ENCODE measurements around the gene MZB1. TPM values are rescaled to one million over a fixed set of nuclear protein-coding genes. Genes with fewer than 3 reads are reported as not detected.

Gene MZB1
- total and polyA plus RNA-seq, 4 donors: 1.8 to 23.7 (median 1.8) TPM

GRCh38 chr5:139341187-139341688, 48.5 kb downstream of the MZB1 start:
- peak overlapping the region; percentile 57 to 98 (median 64) for H3K4me3 ChIP-seq (ENCODE audit: low read depth in 1 of 3, low read length in 3 of 3)
- no peaks in the 10 kb centered on the region for H3K36me3 ChIP-seq (ENCODE audit: control insufficient read depth in 4 of 4, insufficient read depth in 3 of 4, low read depth in 1 of 4, low read length in 3 of 4)
- H3K9me3 ChIP-seq (ENCODE audit: control insufficient read depth in 4 of 4, low read length in 3 of 4): no peaks in the 10 kb centered on the region
- peak overlapping the region; percentile 91 to 99 for H3K27ac ChIP-seq (ENCODE audit: low read depth in 1 of 2, low read length in 2 of 2)
- DNase-seq (ENCODE audit: low spot score): no peak
- peak overlapping the region in 1 of 2 donors; percentile 52 for H3K9ac ChIP-seq (ENCODE audit: low read depth in 1 of 2, low read length in 2 of 2)
- TF ChIP-seq NR2F2 (IDR thresholded peaks at IDR 0.05) (no peak), RXRA (IDR thresholded peaks at IDR 0.05) (no peak), HNF4A (conservative IDR thresholded peaks at IDR 0.05) (no peak), RAD21 (IDR thresholded peaks at IDR 0.05) (no peak), JUND (IDR thresholded peaks at IDR 0.05) (no peak), CTCF (IDR thresholded peaks at IDR 0.05; ENCODE audit: low read depth, low read length, missing input control) (no peak)
- WGBS: 3% methylated on average over 17 of the region's 17 CpGs
- no peaks in the 10 kb centered on the region for H3K27me3 ChIP-seq (ENCODE audit: control insufficient read depth in 4 of 4, insufficient read depth in 4 of 4, low read length in 3 of 4)
- H3K4me1 ChIP-seq (ENCODE audit: control insufficient read depth in 4 of 4, insufficient read depth in 4 of 4, low read length in 3 of 4): peaks cover 0 to 20% (median 13%) of the 10 kb centered on the region in 4 donors

- TF ChIP-seq FOXA2 (IDR thresholded peaks at IDR 0.05) (no peak), HNF4A (conservative IDR thresholded peaks at IDR 0.05) (no peak), GABPA (IDR thresholded peaks at IDR 0.05 in 1 of 2, conservative IDR thresholded peaks at IDR 0.05 in 1 of 2) (no peak), MAX (IDR thresholded peaks at IDR 0.05) (no peak), YY1 (IDR thresholded peaks at IDR 0.05) (no peak), NR2F2 (IDR thresholded peaks at IDR 0.05) (no peak), REST (IDR thresholded peaks at IDR 0.05) (no peak), CTCF (IDR thresholded peaks at IDR 0.05; ENCODE audit: low read depth, low read length, missing input control) (no peak), RXRA (IDR thresholded peaks at IDR 0.05) (no peak), TAF1 (conservative IDR thresholded peaks at IDR 0.05) (no peak), ZBTB33 (IDR thresholded peaks at IDR 0.05) (no peak), HNF4G (IDR thresholded peaks at IDR 0.05) (no peak), FOXA1 (IDR thresholded peaks at IDR 0.05) (no peak)
- Histone ChIP-seq H3K9me3 (ENCODE audit: control insufficient read depth in 4 of 4, low read length in 3 of 4) (no peaks in the 10 kb centered on the region), H3K36me3 (ENCODE audit: control insufficient read depth in 4 of 4, insufficient read depth in 3 of 4, low read depth in 1 of 4, low read length in 3 of 4) (no peaks in the 10 kb centered on the region), H3K27me3 (ENCODE audit: control insufficient read depth in 4 of 4, insufficient read depth in 4 of 4, low read length in 3 of 4) (no peaks in the 10 kb centered on the region), H3K9ac (ENCODE audit: low read depth in 1 of 2, low read length in 2 of 2) (no peak overlapping the region), H3K4me1 (ENCODE audit: control insufficient read depth in 4 of 4, insufficient read depth in 4 of 4, low read length in 3 of 4) (peaks cover 0 to 20% (median 13%) of the 10 kb centered on the region in 4 donors), H3K4me3 (ENCODE audit: low read depth in 1 of 3, low read length in 3 of 3) (no peak overlapping the region), H3K27ac (ENCODE audit: low read depth in 1 of 2, low read length in 2 of 2) (no peak overlapping the region)
- DNase-seq (ENCODE audit: low spot score): no peak
- WGBS: 98% methylated on average over 2 of the region's 2 CpGs
Observed at GRCh38 chr5:139340051-139340450, 49.7 kb downstream of the MZB1 start.
